ENCODE measurements around the gene PAWR. TPM values are rescaled to one million over a fixed set of nuclear protein-coding genes. Genes with fewer than 3 reads are reported as not detected.

Gene PAWR
- total and polyA plus RNA-seq, 9 of the 15 experiments (the other 6 are each of a cell fraction or from before 2014, with no cell fraction given) = 0.82 TPM; not detected in 8

- Histone ChIP-seq H3K4me1 (replicated peaks in 1 of 2; ENCODE audit: control insufficient read depth in 2 of 2, insufficient read depth in 2 of 2, low read length in 2 of 2) (no peaks in the 10 kb centered on the region), H3K27ac (ENCODE audit: extremely low read depth, low read depth, low read length) (no peak overlapping the region), H3K36me3 (ENCODE audit: control insufficient read depth, insufficient read depth, low read length) (no peaks in the 10 kb centered on the region), H2AFZ (ENCODE audit: low read depth, low read length) (no peak overlapping the region), H4K20me1 (replicated peaks; ENCODE audit: control insufficient read depth, insufficient read depth, low read length) (no peaks in the 10 kb centered on the region), H3K4me3 (no peak overlapping the region), H3K79me2 (ENCODE audit: control insufficient read depth, insufficient read depth, low read length) (no peaks in the 10 kb centered on the region), H3K9me3 (replicated peaks; ENCODE audit: control insufficient read depth, insufficient read depth, low read depth, low read length) (no peaks in the 10 kb centered on the region), H3K27me3 (ENCODE audit: control insufficient read depth in 2 of 2, insufficient read depth in 2 of 2, low read length in 2 of 2) (no peaks in the 10 kb centered on the region), H3K9me1 (ENCODE audit: control insufficient read depth, insufficient read depth, low read length) (no peaks in the 10 kb centered on the region), H3K9ac (ENCODE audit: insufficient read depth in 1 of 2, low read depth in 2 of 2, low read length in 2 of 2) (no peak overlapping the region), H3K4me2 (ENCODE audit: insufficient read depth, low read length) (no peak overlapping the region)
- in situ Hi-C loops (cut with MboI) = no loop called here
- TF ChIP-seq SIN3B (IDR thresholded peaks at IDR 0.05; ENCODE audit: low read depth) (no peak), HNRNPLL (IDR thresholded peaks at IDR 0.05; ENCODE audit: low read depth, low read length, poor library complexity, severe bottlenecking) (no peak), CREB5 (CRISPR knock-in tag; IDR thresholded peaks at IDR 0.05) (no peak), WHSC1 (IDR thresholded peaks at IDR 0.05; ENCODE audit: low read length) (no peak), RBM22 (IDR thresholded peaks at IDR 0.05; ENCODE audit: low read depth, low read length, poor library complexity, severe bottlenecking) (no peak), ZBTB1 (CRISPR knock-in tag; IDR thresholded peaks at IDR 0.05; ENCODE audit: borderline replicate concordance, low read depth) (no peak), THAP7 (CRISPR knock-in tag; IDR thresholded peaks at IDR 0.05) (no peak), MYC (IDR thresholded peaks at IDR 0.05; ENCODE audit: low read depth, low read length) (no peak), MYC (CRISPR knock-in tag; IDR thresholded peaks at IDR 0.05; ENCODE audit: borderline replicate concordance, low read depth) (no peak), MEIS2 (IDR thresholded peaks at IDR 0.05; ENCODE audit: partially characterized antibody) (no peak), KAT7 (CRISPR knock-in tag; IDR thresholded peaks at IDR 0.05; ENCODE audit: borderline replicate concordance) (no peak), LEF1 (IDR thresholded peaks at IDR 0.05) (no peak), SOX6 (IDR thresholded peaks at IDR 0.05) (no peak), ZNF766 (CRISPR knock-in tag; conservative IDR thresholded peaks at IDR 0.05) (no peak), ZNF695 (CRISPR knock-in tag; IDR thresholded peaks at IDR 0.05) (no peak), POLR2A (conservative IDR thresholded peaks at IDR 0.05) (no peak), ZNF354B (CRISPR knock-in tag; IDR thresholded peaks at IDR 0.05) (no peak), ZKSCAN3 (CRISPR knock-in tag; IDR thresholded peaks at IDR 0.05) (no peak), CC2D1A (IDR thresholded peaks at IDR 0.05) (no peak)
- no peak for DNase-seq (ENCODE audit: extremely low read depth in 1 of 4, low spot score in 3 of 4)
- intact Hi-C loops (cut with micrococcal nuclease) = no loop called here
- WGBS (ENCODE audit: insufficient coverage, low coverage, missing lambda C conversion rate) = 0% methylated on average over 3 of the region's 3 CpGs
- POLR2A ChIA-PET = no interaction called here
- no TSS peak for BruUV-seq (replicated peaks)
- FAIRE-seq = no peak
- CTCF ChIA-PET (ENCODE audit: low intra/inter-chr PET ratio) = no interaction called here
- ATAC-seq = no peak
Measured at GRCh38 chr12:79696416-79696815, 5.7 kb upstream of the PAWR start.

Measured in K562 (cell line).